NOMO-1 treated with dmso at 0.1 percent for 144 hours (cell line): Measurements from ENCODE around the gene FADS2.
"Not testable (repeated sequence)": the region's sequence is repeated elsewhere in the genome, so short reads cannot be mapped to it uniquely, and the experiment has no call there.

Experiments used
- DNase-seq: peaks from one replicate; lab custom pipeline; 2025; ENCODE audit not compliant: unreplicated experiment; lab: John Stamatoyannopoulos, UW

FADS2 gene

DNA sequence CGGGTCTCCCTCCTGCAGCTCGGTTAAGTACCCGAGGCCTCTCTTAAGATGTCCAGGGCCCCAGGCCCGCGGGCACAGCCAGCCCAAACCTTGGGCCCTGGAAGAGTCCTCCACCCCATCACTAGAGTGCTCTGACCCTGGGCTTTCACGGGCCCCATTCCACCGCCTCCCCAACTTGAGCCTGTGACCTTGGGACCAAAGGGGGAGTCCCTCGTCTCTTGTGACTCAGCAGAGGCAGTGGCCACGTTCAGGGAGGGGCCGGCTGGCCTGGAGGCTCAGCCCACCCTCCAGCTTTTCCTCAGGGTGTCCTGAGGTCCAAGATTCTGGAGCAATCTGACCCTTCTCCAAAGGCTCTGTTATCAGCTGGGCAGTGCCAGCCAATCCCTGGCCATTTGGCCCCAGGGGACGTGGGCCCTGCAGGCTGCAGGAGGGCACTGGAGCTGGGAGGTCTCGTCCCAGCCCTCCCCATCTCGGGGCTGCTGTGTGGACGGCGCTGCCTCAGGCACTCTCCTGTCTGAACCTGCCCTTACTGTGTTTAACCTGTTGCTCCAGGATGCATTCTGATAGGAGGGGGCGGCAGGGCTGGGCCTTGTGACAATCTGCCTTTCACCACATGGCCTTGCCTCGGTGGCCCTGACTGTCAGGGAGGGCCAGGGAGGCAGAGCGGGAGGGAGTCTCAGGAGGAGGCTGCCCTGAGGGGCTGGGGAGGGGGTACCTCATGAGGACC is 38.3 kb downstream of the FADS2 start:
- DNase-seq: no peak

DNA sequence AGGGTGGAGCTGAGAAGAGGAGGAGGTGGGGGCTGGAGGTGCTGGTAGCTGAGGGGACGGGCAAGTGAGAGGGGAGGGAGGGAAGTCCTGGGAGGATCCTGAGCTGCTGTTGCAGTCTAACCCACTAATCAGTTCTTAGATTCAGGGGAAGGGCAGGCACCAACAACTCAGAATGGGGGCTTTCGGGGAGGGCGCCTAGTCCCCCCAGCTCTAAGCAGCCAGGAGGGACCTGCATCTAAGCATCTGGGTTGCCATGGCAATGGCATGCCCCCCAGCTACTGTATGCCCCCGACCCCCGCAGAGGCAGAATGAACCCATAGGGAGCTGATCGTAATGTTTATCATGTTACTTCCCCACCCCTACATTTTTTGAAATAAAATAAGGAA is 38.9 kb downstream of the FADS2 start:
- DNase-seq: no peak

DNA sequence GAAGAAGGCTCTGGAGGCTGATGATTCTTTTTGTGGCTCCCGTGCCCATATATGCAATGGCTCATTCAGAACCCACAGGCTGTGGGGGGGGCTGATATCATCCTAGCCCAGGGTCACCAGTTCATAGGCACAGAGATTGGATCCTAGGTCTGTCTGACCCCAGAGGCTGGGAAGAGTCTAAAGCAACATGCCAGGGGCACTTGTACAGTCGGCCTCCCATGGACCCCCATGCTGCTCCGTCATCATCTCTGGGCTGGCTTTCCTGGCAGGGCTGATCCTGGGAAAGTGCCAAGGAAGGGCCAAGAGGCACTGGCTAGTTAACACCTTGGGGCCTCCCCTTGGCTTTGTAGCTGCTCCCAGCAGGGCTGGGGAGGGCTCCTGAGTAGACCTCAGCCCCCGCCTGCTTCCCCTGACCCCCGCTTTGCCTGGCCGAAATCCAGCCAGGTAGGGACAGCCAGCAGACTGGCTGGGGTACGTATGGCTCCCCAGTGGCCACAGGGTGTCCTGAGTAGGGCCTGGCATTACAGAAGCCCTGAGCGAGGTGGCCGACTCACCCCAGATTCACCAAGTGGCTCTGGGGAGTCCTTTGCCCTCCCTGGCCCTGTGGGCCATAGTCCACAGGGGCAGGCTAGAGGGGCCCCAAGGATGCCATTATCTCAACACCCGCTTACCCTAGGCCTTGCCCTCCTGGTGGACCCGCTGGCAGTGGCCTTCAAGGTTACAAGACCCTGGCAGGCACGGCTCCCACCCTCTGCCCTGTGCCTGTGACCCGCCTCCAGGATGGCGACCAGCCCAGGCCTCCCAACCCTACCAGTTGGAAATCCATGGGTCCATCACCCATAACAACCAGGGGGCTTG is 40.7 kb downstream of the FADS2 start:
- DNase-seq: no peak

- no peak for DNase-seq
Observed at GRCh38 chr11:61869429-61869707, 41.3 kb downstream of the FADS2 start.

DNA sequence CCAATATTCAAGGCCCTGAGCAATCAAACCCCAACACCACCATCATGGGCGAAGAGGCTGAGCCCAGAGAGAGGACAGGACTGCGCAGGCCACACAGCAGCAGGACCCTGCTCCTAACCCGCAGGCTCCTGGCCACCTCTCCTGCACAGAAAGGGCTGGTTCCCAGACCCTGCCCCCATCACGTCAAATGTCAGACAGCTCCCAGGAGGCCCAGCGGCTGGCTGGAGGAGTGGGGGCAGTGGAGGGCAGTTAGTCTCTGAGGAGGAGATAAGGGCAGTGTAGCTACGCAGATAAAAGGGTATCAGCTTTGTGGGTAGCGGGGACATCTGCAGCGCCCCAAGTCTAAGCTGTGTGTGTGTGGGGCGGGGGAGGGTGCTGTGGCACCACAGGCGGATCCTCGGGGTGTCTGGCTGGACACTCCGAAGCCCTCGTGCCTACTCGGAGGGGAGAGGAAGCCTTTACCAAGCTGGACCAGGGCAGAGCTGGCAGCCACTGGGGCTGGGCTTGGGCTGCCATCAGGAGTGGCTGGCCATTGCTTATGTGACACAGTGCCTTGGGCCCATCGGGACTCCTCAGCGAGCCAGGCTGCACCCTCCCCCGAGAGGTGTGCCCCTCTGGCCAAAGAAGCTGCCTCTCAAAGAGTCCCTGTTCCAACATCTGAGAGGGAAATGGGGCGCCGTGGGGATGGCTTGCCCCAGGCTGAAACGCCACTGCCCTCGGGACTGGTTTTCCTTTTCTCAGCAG is 41.8 kb downstream of the FADS2 start:
- no peak for DNase-seq

GRCh38 chr11:61870541-61871031 is 42.5 kb downstream of the FADS2 start:
- DNase-seq: no peak

DNA sequence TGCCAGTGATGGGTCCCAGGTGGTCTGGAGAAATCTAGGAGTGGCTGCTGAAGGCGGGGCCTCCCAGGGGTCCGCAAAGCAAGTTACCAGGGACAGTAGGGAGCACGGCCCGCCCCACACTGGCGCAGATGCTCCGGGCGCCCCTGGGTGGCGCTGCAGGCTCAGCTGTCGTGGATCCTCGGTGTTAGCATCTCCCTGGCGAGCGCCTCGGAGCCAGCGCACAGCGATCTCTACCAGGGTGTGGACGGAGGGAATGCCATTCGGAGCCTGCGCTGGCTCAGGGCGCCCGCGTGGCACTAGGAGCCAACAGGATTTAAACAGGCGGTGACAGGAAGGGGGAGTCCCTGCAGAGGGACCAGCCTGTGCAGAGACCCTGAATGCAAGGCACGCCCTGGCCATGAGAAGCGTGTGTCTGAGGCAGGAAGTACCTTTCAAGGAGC is 43.1 kb downstream of the FADS2 start:
- peak; percentile 25 for DNase-seq

DNA sequence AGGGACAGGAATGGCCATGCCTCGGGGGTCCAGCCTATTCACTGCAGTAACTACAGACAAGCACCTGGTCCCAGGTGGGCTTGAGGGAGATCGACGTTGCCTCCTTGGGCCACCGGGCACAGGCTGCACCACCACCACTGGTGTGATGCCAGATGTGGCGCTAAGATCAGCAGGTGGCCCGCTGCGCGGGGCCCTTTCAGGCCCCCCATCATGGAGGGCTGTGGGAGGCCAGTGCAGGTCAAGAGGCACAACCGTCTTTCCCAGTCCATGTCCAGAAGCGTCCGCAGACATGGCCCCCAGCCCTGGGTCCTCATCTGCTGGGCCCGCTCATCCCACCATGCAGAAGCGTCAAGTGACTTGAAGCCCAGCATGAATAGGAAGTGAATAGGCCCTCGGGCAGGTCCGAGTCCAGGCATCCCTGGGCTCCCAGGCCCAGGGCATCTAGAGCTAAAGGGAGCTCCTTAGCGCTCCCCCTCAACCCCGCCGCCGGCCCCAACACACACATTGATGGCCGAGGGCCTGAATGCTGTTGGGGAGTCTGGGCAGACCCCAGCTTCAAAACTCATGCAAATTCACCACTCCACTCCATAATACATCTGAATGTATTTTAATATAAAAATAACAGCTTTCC is 45.0 kb downstream of the FADS2 start:
- DNase-seq: no peak

DNA sequence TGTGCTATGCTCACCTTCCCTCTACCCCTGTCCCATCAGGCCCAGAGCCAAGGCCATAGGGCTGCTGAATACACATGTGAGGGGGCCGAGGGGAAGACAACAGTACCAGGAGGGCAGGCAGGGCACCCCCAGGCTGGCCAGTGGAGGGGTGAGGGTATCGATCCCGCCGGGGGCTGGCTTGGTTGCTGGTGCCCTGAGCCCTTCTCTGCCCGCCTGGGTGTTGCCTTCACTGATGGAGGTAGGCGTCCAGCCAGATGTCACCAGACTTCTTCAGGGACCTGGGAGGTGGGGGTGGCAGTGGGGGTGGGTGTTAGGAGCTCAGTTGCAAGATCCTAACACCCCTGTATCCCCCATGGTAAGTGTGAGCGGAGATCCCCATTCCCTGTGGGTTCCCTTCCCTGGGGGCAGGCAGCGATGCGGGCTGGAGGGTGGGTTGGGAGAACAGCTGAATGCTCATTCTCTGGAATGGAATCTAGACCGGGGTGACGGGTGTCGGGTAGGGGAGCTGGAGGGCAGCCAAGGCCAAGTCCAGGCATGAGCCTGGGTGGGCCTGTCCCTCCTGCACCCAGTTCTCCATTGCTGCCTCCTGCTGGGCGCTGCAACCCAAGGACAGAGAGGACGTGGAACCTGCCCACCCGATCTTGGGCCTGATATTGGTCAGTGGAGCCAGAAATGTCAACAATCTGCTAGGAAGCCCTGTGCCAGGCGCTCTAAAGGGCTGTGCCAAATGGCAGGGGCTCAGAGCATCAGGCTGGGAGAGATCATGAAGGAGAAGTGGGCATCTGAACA is 45.7 kb downstream of the FADS2 start:
- DNase-seq: no peak

- DNase-seq: no peak
Observed at GRCh38 chr11:61874377-61874809, 46.3 kb downstream of the FADS2 start.

- DNase-seq: no peak
Observed at GRCh38 chr11:61874853-61875252, 46.8 kb downstream of the FADS2 start.

DNA sequence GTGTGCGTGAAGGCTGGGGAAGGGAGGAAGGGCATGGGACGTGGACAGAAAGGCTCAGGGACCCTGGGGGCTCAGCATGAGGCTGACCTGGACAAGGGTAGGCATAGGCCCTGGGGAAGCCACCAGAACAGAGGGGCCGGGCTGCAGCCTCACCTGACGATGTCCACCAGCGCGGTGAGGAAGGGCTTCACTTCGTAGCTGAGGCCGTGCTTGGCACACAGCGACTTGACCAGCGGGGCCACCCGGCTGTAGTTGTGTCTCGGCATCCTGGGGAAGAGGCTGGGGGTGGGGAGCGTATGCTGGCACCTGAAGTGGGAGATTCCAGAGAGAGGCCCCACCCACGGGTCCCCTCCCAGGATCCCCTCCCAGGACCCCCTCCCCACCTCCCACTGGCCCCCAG is 47.6 kb downstream of the FADS2 start:
- DNase-seq: no peak

DNA sequence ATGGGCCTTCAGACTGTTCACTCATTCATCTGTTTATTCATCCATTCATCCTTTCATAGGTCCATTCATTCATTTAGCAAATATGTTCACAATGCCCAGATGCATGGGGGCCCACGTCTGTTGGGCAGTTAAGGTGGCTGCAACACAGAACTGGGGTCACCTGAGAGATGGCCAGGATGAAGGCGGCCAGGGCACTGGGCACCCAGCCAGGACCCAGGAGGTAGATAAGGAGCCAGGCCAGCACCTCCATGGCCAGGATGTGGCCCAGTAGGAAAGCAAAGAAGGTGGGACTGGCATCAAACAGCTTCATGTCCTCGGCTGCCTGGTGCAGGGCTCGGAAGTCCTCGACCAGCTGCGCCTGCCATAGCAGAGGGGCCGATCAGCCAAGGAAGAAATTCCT is 51.1 kb downstream of the FADS2 start:
- DNase-seq: no peak

- DNase-seq: no peak
Observed at GRCh38 chr11:61880031-61880430, 51.9 kb downstream of the FADS2 start.

- no peak for DNase-seq
Observed at GRCh38 chr11:61880454-61880853, 52.4 kb downstream of the FADS2 start.

DNA sequence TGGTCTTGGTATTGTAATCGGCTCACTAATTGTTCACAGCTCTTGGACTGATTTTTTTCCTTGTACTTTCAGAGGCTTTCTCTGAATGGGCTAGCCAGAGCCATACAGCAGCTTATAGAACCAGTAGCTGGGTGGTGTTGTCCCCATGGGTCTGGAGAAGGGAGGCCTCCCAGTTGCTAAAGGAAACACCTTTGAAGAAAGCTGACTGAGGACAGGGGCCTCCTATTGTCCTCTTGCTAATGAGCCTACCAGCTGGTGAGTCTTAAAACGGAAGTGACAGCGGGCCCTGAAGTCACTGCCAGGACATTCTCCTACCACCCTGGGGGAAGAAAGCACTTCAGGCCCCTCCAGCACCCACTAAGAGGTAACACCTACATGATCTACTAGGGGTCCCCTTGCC is 53.3 kb downstream of the FADS2 start:
- DNase-seq: no peak

DNA sequence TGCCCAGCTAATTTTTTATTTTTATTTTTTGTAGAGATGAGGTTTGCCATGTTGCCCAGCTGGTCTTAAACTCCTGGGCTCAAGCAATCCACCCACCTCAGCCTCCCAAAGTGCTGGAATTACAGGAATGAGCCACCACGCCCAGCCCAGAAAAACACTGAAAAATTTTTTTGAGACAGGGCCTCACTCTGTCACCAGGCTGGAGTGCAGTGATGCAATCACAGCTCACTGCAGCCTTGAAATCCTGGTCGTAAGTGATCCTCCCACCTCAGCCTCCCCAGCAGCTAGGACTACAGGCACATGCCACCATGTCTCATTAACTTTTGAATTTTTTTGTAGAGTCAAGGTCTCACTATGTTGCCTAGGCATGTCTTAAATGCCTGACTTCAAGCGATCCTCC is 54.2 kb downstream of the FADS2 start:
- not testable (repeated sequence) for DNase-seq

DNA sequence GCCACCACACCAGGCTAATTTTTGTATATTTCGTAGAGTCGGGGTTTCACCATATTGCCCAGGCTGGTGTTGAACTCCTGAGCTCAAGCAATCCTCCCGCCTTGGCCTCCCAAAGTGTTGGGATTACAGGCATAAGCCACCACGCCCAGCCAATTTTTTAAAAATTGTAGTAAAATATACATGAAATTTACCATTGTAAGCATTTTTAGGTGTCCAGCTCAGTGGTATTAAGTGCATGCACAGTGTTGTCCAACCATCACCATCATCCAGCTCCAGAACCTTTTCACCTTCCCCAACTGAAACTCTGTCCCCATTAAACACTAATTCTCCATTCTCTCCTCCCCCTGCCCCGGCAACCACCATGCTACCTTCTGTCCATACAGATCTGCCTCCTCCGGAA is 54.8 kb downstream of the FADS2 start:
- DNase-seq: no peak

GRCh38 chr11:61883327-61883726 is 55.2 kb downstream of the FADS2 start:
- no peak for DNase-seq

DNA sequence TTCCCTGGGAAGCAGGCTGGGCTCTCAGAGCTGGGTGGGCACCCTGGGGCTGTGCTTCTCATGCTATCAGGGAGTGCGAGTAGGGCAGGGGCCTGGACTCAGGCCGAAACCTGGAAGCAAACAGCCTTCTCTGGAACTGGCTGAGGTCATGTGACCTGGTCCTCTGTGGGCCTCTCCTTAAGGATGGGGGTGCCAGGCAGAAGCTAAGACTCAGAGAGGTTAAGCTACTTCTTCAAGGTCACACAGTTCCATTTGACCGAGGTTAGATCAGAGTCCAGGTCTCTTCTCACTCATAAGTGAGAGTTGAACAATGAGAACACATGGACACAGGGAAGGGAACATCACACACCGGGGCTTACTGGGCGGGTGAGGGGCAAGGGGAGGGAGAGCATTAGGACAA is 55.8 kb downstream of the FADS2 start:
- no peak for DNase-seq
